ENCODE data around the gene CACNA1G. TPM values are rescaled to one million over a fixed set of nuclear protein-coding genes. Genes with fewer than 3 reads are reported as not detected.

The CACNA1G gene
- total and polyA plus RNA-seq, 2 donors from 2014 or later = 0.06 TPM; not detected in 1

GRCh38 chr17:50584749-50585148, 24.2 kb downstream of the CACNA1G start:
- Histone ChIP-seq H3K27ac (ENCODE audit: low read depth in 2 of 2, low read length in 2 of 2) (no peak overlapping the region), H3K4me3 (ENCODE audit: low read length in 3 of 3) (no peak overlapping the region), H3K9ac (ENCODE audit: low read length in 3 of 3) (no peak overlapping the region), H3K27me3 (ENCODE audit: control insufficient read depth, insufficient read depth, low read length) (no peaks in the 10 kb centered on the region), H3K9me3 (ENCODE audit: control insufficient read depth in 2 of 3, insufficient read depth in 1 of 3, low read length in 3 of 3) (no peaks in the 10 kb centered on the region), H3K36me3 (ENCODE audit: control insufficient read depth in 2 of 3, insufficient read depth in 3 of 3, low read length in 3 of 3) (no peaks in the 10 kb centered on the region), H3K4me1 (ENCODE audit: control insufficient read depth in 2 of 3, insufficient read depth in 2 of 3, low read depth in 1 of 3, low read length in 3 of 3) (peaks cover 6 to 18% (median 14%) of the 10 kb centered on the region in 3 donors)
- DNase-seq = no peak
- intact Hi-C loops (cut with DNase I) = no loop called here
- no peak for TF ChIP-seq CTCF (IDR thresholded peaks at IDR 0.05; ENCODE audit: borderline replicate concordance, extremely low read depth, insufficient read depth)
- no peak for FAIRE-seq

GRCh38 chr17:50585346-50585745, 24.8 kb downstream of the CACNA1G start:
- Histone ChIP-seq H3K4me3 (ENCODE audit: low read length in 3 of 3) (no peak overlapping the region), H3K27ac (ENCODE audit: low read depth in 2 of 2, low read length in 2 of 2) (no peak overlapping the region), H3K27me3 (ENCODE audit: control insufficient read depth, insufficient read depth, low read length) (no peaks in the 10 kb centered on the region), H3K4me1 (ENCODE audit: control insufficient read depth in 2 of 3, insufficient read depth in 2 of 3, low read depth in 1 of 3, low read length in 3 of 3) (peaks cover 7 to 24% (median 20%) of the 10 kb centered on the region in 3 donors), H3K9ac (ENCODE audit: low read length in 3 of 3) (no peak overlapping the region), H3K36me3 (ENCODE audit: control insufficient read depth in 2 of 3, insufficient read depth in 3 of 3, low read length in 3 of 3) (no peaks in the 10 kb centered on the region), H3K9me3 (ENCODE audit: control insufficient read depth in 2 of 3, insufficient read depth in 1 of 3, low read length in 3 of 3) (no peaks in the 10 kb centered on the region)
- TF ChIP-seq CTCF (IDR thresholded peaks at IDR 0.05; ENCODE audit: borderline replicate concordance, extremely low read depth, insufficient read depth) = no peak
- DNase-seq (no peak), FAIRE-seq (no peak)
- intact Hi-C loops (cut with DNase I) = no loop called here

- Histone ChIP-seq H3K9ac (ENCODE audit: low read length in 3 of 3) (no peak overlapping the region), H3K4me3 (ENCODE audit: low read length in 3 of 3) (no peak overlapping the region), H3K27me3 (ENCODE audit: control insufficient read depth, insufficient read depth, low read length) (no peaks in the 10 kb centered on the region), H3K4me1 (ENCODE audit: control insufficient read depth in 2 of 3, insufficient read depth in 2 of 3, low read depth in 1 of 3, low read length in 3 of 3) (peaks cover 7 to 26% (median 20%) of the 10 kb centered on the region in 3 donors), H3K36me3 (ENCODE audit: control insufficient read depth in 2 of 3, insufficient read depth in 3 of 3, low read length in 3 of 3) (no peaks in the 10 kb centered on the region), H3K27ac (ENCODE audit: low read depth in 2 of 2, low read length in 2 of 2) (no peak overlapping the region), H3K9me3 (ENCODE audit: control insufficient read depth in 2 of 3, insufficient read depth in 1 of 3, low read length in 3 of 3) (no peaks in the 10 kb centered on the region)
- DNase-seq (no peak), FAIRE-seq (no peak)
- no peak for TF ChIP-seq CTCF (IDR thresholded peaks at IDR 0.05; ENCODE audit: borderline replicate concordance, extremely low read depth, insufficient read depth)
- intact Hi-C loops (cut with DNase I) = no loop called here
Observed at GRCh38 chr17:50585891-50586290, 25.4 kb downstream of the CACNA1G start.

Measured in kidney (tissue), 14 donors.